Activated CD8-positive, alpha-beta memory T cell treated with anti-CD3 and anti-CD28 coated beads, Interleukin-2, amount 10 ng/mL, durations not matched to agents 7 days and 5 days (primary cell): Measurements from ENCODE around the gene TAGAP. TPM values are rescaled to one million over a fixed set of nuclear protein-coding genes. Genes with fewer than 3 reads are reported as not detected.
"Not testable (repeated sequence)": the region's sequence is repeated elsewhere in the genome, so short reads cannot be mapped to it uniquely, and the experiment has no call there.

Experiments used
- ATAC-seq: fragments of 150-1000 bp; cut with Tn5 transposase; one replicate; pipeline ENCODE4 v1.10.0; 2021; ENCODE audit warnings: moderate library complexity
- CTCF ChIA-PET: fragments of 350-600 bp; sonication (Branson Sonifier 250); formaldehyde crosslinking; loops from one replicate; lab custom pipeline; 2021; ENCODE audit warnings: antibody characterized with exemption; lab: Charles Lee
- DNase-seq: peaks from one replicate; pipeline ENCODE4 v3.0.0-alpha.2; 2020
- H3K27ac Mint-ChIP-seq: one replicate; pipeline ENCODE4 v1.8.0; 2021; ENCODE audit warnings: mild to moderate bottlenecking, mixed read lengths
- H3K27me3 Mint-ChIP-seq: one replicate; pipeline ENCODE4 v1.8.0; 2021; ENCODE audit warnings: mixed read lengths
- H3K36me3 Mint-ChIP-seq: one replicate; pipeline ENCODE4 v1.8.0; 2021; ENCODE audit warnings: mild to moderate bottlenecking, mixed read lengths
- H3K4me1 Mint-ChIP-seq: one replicate; pipeline ENCODE4 v1.8.0; 2021; ENCODE audit warnings: mixed read lengths
- H3K4me3 Mint-ChIP-seq: one replicate; pipeline ENCODE4 v1.8.0; 2021; ENCODE audit warnings: mild to moderate bottlenecking, moderate library complexity, mixed read lengths
- H3K9me3 Mint-ChIP-seq: one replicate; pipeline ENCODE4 v1.8.0; 2022; ENCODE audit warnings: low read depth, mixed read lengths
- total RNA-seq, 2 experiments: library from RNA; stranded (reverse); gene quantifications; one replicate each; pipeline ENCODE4 v1.2.3, GENCODE V29; 2021

The TAGAP gene
- total RNA-seq, 2 experiments from 2014 or later, result 44.8 to 53.0 TPM

- peaks cover 93% of the 10 kb centered on the region for H3K36me3 Mint-ChIP-seq
- DNase-seq (peak; percentile 80), ATAC-seq (peak; percentile 40)
- peak overlapping the region; percentile 97 for H3K27ac Mint-ChIP-seq
- H3K27me3 Mint-ChIP-seq, result no peaks in the 10 kb centered on the region
- H3K4me3 Mint-ChIP-seq, result peak overlapping the region; percentile 95
- H3K4me1 Mint-ChIP-seq, result peaks cover 60% of the 10 kb centered on the region
- CTCF ChIA-PET, result interaction anchor here (0.5 to 8.8 kb wide), 21 partner anchors 14 to 605 kb away, joined by 3 to 198 read pairs (median 6); partner anchors contain the start of gene RSPH3
- no peaks in the 10 kb centered on the region for H3K9me3 Mint-ChIP-seq
Observed at GRCh38 chr6:159038914-159039884, 5.6 kb downstream of the TAGAP start.

- CTCF ChIA-PET, result interaction anchor here (1.0 to 8.8 kb wide), 5 partner anchors 30 to 169 kb away, joined by 3 to 67 read pairs (median 13); no protein-coding TSS in a partner anchor
- not testable (repeated sequence) for DNase-seq, H3K4me3 Mint-ChIP-seq, H3K9me3 Mint-ChIP-seq, H3K27me3 Mint-ChIP-seq, ATAC-seq, H3K27ac Mint-ChIP-seq
- Mint-ChIP-seq H3K36me3 (peaks cover 85% of the 10 kb centered on the region), H3K4me1 (peaks cover 60% of the 10 kb centered on the region)
Observed at GRCh38 chr6:159038318-159038717, 6.5 kb downstream of the TAGAP start.

- no peaks in the 10 kb centered on the region for H3K9me3 Mint-ChIP-seq
- CTCF ChIA-PET, result interaction anchor here (1.0 to 8.8 kb wide), 4 partner anchors 30 to 97 kb away, joined by 4 to 67 read pairs (median 15); no protein-coding TSS in a partner anchor
- no peaks in the 10 kb centered on the region for H3K27me3 Mint-ChIP-seq
- DNase-seq (no peak), ATAC-seq (no peak)
- no peak overlapping the region for H3K4me3 Mint-ChIP-seq
- peaks cover 80% of the 10 kb centered on the region for H3K36me3 Mint-ChIP-seq
- peak overlapping the region; percentile 43 for H3K27ac Mint-ChIP-seq
- H3K4me1 Mint-ChIP-seq, result peaks cover 57% of the 10 kb centered on the region
Observed at GRCh38 chr6:159037756-159038290, 7.0 kb downstream of the TAGAP start.

GRCh38 chr6:159036673-159037072, 8.1 kb downstream of the TAGAP start:
- Mint-ChIP-seq H3K27me3 (no peaks in the 10 kb centered on the region), H3K9me3 (no peaks in the 10 kb centered on the region), H3K4me3 (no peak overlapping the region), H3K27ac (peak overlapping the region; percentile 34), H3K36me3 (peaks cover 69% of the 10 kb centered on the region), H3K4me1 (peaks cover 50% of the 10 kb centered on the region)
- no peak for ATAC-seq
- CTCF ChIA-PET, result interaction anchor here (1.5 to 8.8 kb wide), 4 partner anchors 28 to 72 kb away, joined by 3 to 67 read pairs (median 12); no protein-coding TSS in a partner anchor
- no peak for DNase-seq

GRCh38 chr6:159035891-159036290, 8.9 kb downstream of the TAGAP start:
- Mint-ChIP-seq H3K27me3 (no peaks in the 10 kb centered on the region), H3K4me1 (peaks cover 42% of the 10 kb centered on the region), H3K36me3 (peaks cover 61% of the 10 kb centered on the region), H3K27ac (no peak overlapping the region), H3K9me3 (no peaks in the 10 kb centered on the region), H3K4me3 (no peak overlapping the region)
- CTCF ChIA-PET, result interaction anchor here (1.0 to 3.0 kb wide), 4 partner anchors 27 to 99 kb away, joined by 3 to 17 read pairs (median 6); no protein-coding TSS in a partner anchor
- DNase-seq (no peak), ATAC-seq (no peak)

- Mint-ChIP-seq H3K4me1 (peaks cover 18% of the 10 kb centered on the region), H3K4me3 (no peak overlapping the region), H3K27ac (no peak overlapping the region), H3K9me3 (no peaks in the 10 kb centered on the region), H3K27me3 (no peaks in the 10 kb centered on the region), H3K36me3 (peaks cover 36% of the 10 kb centered on the region)
- DNase-seq (no peak), ATAC-seq (no peak)
- CTCF ChIA-PET, result interaction anchor here (1.0 to 2.8 kb wide), 5 partner anchors 20 to 101 kb away, joined by 3 to 12 read pairs (median 5); no protein-coding TSS in a partner anchor
Observed at GRCh38 chr6:159033160-159034049, 11.4 kb downstream of the TAGAP start.

GRCh38 chr6:159031846-159032245, 12.9 kb downstream of the TAGAP start:
- CTCF ChIA-PET, result interaction anchor here (0.8 to 2.8 kb wide), 2 partner anchors 19 to 72 kb away, joined by 3 to 12 read pairs; no protein-coding TSS in a partner anchor
- ATAC-seq (no peak), DNase-seq (no peak)
- Mint-ChIP-seq H3K4me1 (peaks cover 9% of the 10 kb centered on the region), H3K36me3 (peaks cover 28% of the 10 kb centered on the region), H3K27ac (no peak overlapping the region), H3K27me3 (no peaks in the 10 kb centered on the region), H3K9me3 (no peaks in the 10 kb centered on the region), H3K4me3 (no peak overlapping the region)

- no peaks in the 10 kb centered on the region for H3K4me1 Mint-ChIP-seq
- DNase-seq (no peak), ATAC-seq (no peak)
- peaks cover 4% of the 10 kb centered on the region for H3K9me3 Mint-ChIP-seq
- H3K4me3 Mint-ChIP-seq, result no peak overlapping the region
- no peak overlapping the region for H3K27ac Mint-ChIP-seq
- no peaks in the 10 kb centered on the region for H3K27me3 Mint-ChIP-seq
- CTCF ChIA-PET, result interaction anchor here (1.4 to 1.8 kb wide), 2 partner anchors 12 to 80 kb away, joined by 4 to 6 read pairs; no protein-coding TSS in a partner anchor
- peaks cover 20% of the 10 kb centered on the region for H3K36me3 Mint-ChIP-seq
Observed at GRCh38 chr6:159030168-159030567, 14.6 kb downstream of the TAGAP start.

- not testable (repeated sequence) for H3K4me3 Mint-ChIP-seq, ATAC-seq, H3K4me1 Mint-ChIP-seq, DNase-seq, H3K27ac Mint-ChIP-seq, H3K27me3 Mint-ChIP-seq
- Mint-ChIP-seq H3K36me3 (peaks cover 32% of the 10 kb centered on the region), H3K9me3 (peaks cover 21% of the 10 kb centered on the region)
- CTCF ChIA-PET, result interaction anchor here (1.2 to 1.4 kb wide), 2 partner anchors 14 to 16 kb away, joined by 3 to 6 read pairs; no protein-coding TSS in a partner anchor
Observed at GRCh38 chr6:159025224-159025623, 19.6 kb downstream of the TAGAP start.

GRCh38 chr6:159023893-159024292, 20.9 kb downstream of the TAGAP start:
- peak; percentile 51 for ATAC-seq
- H3K27ac Mint-ChIP-seq, result no peak overlapping the region
- H3K9me3 Mint-ChIP-seq, result peaks cover 21% of the 10 kb centered on the region
- H3K4me3 Mint-ChIP-seq, result no peak overlapping the region
- DNase-seq, result no peak
- CTCF ChIA-PET, result interaction anchor here (1.4 to 2.0 kb wide), 2 partner anchors 14 to 16 kb away, joined by 3 to 10 read pairs; no protein-coding TSS in a partner anchor
- H3K36me3 Mint-ChIP-seq, result peaks cover 34% of the 10 kb centered on the region
- peaks cover 11% of the 10 kb centered on the region for H3K4me1 Mint-ChIP-seq
- no peaks in the 10 kb centered on the region for H3K27me3 Mint-ChIP-seq

GRCh38 chr6:159020011-159020410, 24.8 kb downstream of the TAGAP start:
- no peak for ATAC-seq
- peaks cover 32% of the 10 kb centered on the region for H3K4me1 Mint-ChIP-seq

More at GRCh38 chr6:159020011-159020410, 24.8 kb downstream of the TAGAP start:
- Mint-ChIP-seq H3K27ac (no peak overlapping the region), H3K4me3 (no peak overlapping the region), H3K9me3 (peaks cover 17% of the 10 kb centered on the region), H3K36me3 (peaks cover 25% of the 10 kb centered on the region), H3K27me3 (no peaks in the 10 kb centered on the region)
- no peak for DNase-seq
- CTCF ChIA-PET, result interaction anchor here (5.0 kb wide), 1 partner anchor 11 kb away, joined by 30 read pairs; no protein-coding TSS in a partner anchor
